HG03565 (cell line): ENCODE measurements around the gene ARFIP1.

Experiments used
- ATAC-seq: cut with Tn5 transposase; IDR thresholded peaks from one replicate; pipeline ENCODE4 v1.9.1; 2021; ENCODE audit warnings: mild to moderate bottlenecking, moderate library complexity; ENCODE audit not compliant: unreplicated experiment

Gene ARFIP1

DNA sequence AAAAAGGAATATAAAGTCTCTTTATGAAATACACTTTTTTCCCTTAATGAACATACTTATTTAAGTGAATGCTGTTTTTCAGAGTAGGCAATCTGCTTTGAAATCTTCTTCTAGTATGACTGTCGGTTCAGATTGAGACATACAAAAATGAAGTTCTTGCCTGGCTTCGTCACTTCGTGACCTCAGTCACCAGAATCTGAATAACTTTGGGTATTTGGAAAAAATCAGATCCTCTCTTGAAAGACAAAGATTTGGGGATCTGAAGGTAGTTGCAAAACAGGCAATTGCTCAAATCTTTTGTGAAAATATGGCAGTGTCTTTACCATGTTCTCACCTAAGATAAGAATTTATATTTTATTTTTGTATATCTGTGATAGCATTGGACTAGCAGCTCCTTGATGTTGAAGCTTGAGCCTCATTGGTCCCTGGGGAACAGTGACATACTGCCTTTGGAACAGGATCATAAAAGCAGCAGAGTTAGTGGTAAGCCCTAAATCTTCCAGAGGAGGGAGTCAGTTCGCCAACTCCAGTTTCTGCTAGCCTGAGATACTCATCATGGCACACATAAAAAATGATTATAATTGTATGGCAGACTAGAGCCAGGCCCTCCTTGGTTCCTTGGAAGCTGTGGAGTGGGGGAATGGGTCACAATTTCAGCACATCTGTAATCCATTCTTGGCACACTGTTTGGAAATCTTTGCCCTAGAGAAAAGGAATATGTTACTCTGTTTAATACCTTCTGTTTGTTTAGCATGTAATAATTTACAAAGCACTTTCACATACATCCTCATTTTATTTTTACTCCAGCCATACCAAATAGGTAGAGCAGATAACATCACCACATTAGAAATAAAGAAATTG lies 5.0 kb downstream of the ARFIP1 start:
- ATAC-seq = no peak

DNA sequence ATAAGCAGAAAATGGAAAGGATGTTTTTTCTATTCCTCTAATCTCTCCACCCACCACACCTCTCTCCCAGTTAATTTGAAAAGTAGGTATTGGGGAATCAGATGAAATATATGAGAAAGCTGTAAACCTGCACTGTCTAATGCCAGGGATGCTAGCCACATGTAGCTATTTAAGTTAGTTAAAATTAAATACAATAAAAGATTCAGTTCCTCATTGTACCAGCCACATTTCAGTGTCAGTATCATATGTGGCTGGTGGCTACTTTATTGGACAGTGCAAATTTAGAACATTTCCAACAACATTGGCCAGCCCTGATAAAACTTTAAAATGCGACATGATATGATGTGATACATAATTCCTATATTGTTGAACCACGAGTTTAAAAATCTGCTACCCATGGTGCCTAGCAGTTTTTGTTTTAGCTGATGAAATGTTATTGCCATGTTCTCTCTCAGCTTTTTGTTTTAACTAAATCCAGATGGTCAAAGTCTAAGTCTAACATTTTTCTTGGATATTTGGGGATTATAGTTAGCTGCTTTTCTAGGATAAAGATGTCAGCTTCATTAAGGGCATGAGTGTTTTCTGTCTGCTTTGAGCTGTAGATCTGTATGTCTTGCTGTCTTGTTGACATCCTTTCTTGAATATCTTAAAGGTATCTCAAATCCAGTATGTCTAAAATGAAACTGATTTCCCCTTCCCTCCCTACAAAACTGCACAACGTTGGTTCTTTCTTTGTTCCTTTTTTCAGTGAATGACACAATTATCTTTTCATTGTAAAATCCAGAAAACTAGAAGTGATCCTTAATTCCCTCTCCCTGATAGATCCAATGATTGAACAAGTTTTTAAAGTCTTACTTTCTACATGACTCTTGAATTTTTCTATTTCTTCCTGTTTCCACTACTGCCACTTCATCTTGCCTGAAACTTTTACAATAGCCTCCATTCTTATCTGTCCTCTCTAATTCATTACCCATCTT lies 6.2 kb downstream of the ARFIP1 start:
- no peak for ATAC-seq

DNA sequence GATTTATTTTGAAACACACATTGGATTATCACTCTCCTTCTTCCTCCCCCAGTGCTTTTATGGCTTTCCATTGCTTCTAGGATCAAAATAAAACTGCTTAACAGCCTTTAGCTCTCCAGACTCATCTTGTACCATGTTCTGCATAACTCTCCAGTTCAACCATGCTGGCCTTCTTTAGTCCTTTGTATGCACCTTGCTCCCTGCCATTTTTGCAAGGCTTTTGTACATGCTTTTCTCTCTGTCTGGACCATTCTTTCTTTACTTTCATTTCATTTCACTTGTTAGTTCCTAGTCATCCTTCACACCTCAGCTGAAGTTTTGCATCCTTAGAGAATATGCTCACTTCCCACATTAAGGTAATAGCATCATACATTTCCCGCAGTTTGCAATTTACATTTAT lies 6.9 kb downstream of the ARFIP1 start:
- ATAC-seq = no peak

- no peak for ATAC-seq
Observed at GRCh38 chr4:152795891-152796290, 16.1 kb downstream of the ARFIP1 start.

GRCh38 chr4:152803541-152803940 lies 23.8 kb downstream of the ARFIP1 start:
- no peak for ATAC-seq

DNA sequence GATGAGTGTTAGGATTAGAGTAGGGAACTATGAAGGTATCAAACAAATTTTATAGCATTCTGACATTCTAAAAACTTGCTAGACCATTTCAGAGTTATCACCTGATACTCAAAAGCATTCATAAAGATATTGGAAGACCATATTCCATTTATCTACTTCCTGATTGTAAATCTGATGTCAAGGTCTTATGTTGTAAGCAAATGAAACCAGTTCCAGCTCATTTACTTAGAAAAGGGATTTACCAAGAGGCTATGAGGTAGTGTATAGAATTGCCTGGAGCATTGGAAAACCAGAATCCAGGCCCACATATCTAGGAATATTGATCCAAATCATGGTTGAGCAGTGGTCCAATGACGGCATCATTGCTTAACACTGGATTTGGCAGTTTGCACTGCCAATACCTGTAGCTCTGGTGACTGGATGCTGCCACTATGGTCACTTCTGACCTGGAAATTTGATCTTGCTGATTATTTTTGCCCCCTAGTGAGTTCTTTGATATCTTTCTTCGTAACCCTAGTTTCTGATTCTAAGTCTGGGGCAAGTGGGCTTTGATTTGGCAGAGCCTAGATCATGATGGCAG lies 25.4 kb downstream of the ARFIP1 start:
- ATAC-seq = no peak

DNA sequence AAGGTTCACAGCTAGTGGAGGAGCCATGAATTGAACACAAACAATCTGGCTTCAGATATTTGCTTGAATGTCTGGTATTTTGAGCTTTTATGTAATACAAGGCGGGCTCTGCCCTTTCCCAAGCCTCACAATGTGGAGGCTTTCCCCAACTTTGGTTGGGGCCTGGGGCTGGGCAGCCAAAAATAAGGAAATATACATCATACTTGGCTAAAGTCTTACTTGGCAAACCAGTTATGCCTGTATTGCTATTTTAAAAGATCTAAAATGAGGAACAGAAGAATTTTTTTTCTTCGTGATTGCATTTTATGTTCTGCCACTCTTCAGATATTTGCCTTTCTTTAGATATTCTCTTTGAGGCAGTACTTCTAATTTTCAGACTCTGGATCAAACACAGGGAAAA lies 26.1 kb downstream of the ARFIP1 start:
- no peak for ATAC-seq

DNA sequence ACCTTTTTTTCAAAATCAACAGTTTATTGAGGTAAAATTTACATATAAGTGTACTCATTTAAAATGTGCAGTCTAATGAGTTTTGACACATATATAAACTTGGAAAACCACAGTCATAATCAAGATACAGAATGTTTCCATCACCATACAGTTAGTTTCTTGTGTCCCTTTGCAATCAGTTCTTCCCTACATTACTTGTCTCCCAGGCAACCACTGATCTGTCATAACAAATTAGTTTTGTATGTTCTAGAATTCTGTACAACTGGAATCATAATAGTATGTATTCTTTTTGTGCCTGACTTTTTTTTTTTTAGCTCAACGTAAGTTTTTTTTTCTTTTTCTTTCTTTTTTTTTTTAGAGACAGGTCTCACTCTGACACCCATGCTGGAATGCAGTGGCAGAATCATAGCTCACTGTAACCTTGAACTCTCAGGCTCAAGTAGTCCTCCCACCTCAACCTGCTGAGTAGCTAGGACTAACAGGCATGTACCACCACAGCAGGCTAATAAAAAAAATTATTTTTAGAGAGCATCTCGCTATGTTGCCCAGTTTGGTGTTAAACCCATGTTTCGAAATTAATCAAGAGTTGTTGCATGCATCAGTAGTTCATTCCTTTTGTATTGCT lies 26.9 kb downstream of the ARFIP1 start:
- ATAC-seq = no peak

DNA sequence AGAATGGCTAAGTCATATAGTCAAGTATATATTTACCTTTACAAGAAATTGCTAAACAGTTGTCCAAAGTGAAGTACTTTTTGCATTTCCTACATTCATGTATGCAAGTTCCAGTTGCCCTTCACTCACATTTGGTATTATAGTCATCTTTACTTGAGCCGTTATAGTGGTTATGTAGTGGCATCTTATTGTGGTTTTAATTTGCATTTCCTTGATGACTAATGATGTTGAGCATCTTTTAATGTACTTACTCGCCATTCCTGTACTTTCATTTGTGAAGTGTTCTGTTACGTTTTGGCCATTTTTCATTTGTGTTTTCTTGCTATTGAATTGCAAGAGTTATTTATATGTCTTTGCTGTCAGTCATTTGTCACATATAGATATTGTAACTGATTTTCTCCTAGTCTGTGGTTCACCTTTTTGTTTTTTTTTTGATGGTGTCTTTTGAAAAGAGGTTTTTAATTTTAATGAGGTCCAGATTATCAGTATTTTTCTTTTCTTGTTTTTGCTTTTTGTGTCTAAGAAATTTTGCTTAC lies 27.6 kb downstream of the ARFIP1 start:
- ATAC-seq = peak; percentile 51

GRCh38 chr4:152808670-152809069 lies 28.9 kb downstream of the ARFIP1 start:
- no peak for ATAC-seq

GRCh38 chr4:152810715-152811287 lies 31.0 kb downstream of the ARFIP1 start:
- no peak for ATAC-seq

DNA sequence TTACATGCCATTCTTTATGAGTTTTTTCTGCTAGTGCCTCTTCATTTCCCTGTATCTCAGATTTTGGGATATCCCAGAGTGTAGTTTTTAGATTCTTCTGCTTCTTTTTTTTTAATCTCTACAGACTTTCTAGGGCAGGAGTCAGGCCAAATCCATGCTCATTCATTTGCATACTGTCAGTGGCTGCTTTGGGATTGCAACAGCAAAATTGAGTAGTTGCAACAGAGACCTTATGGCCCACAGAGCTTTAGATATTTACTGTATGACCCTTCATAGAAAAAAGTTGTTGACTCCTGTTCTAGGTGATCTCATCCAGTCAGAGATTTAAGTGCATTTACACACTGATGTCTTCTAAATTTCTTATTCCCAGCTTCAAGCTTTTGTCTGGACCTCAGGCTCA lies 35.3 kb downstream of the ARFIP1 start:
- ATAC-seq = no peak

- no peak for ATAC-seq
Observed at GRCh38 chr4:152817331-152817730, 37.6 kb downstream of the ARFIP1 start.

DNA sequence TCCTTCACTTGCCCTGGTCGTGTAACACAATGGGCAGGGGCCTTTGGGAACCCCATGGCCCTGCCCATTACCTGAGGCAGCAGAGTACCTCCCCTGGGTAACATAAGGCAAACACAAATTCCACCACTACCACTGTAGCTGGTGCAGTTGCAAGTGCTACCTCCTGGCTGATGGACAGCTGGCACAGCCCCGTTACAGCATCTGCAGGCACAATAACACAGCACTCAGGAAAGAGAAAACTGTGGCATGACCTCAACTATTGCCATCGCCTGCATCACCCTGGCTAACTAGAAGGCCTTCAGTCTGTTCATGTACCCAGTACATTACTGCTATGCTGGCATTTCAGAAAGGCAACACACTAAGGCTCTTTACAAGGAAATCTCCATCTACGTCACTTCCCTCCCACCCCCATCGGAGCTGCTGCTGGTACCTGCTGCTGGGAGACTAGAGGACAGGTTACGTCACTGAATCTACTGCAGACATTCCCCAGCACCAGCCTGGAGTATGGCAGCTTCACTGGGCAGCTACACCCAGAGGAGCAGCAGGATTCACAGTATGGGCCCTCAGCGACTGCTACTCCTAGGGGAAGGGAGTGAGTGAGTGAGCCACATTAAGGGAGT lies 39.4 kb downstream of the ARFIP1 start:
- no peak for ATAC-seq

- no peak for ATAC-seq
Observed at GRCh38 chr4:152820073-152820472, 40.3 kb downstream of the ARFIP1 start.

- ATAC-seq = no peak
Observed at GRCh38 chr4:152822323-152822722, 42.6 kb downstream of the ARFIP1 start.

GRCh38 chr4:152824561-152824960 lies 44.8 kb downstream of the ARFIP1 start:
- no peak for ATAC-seq

DNA sequence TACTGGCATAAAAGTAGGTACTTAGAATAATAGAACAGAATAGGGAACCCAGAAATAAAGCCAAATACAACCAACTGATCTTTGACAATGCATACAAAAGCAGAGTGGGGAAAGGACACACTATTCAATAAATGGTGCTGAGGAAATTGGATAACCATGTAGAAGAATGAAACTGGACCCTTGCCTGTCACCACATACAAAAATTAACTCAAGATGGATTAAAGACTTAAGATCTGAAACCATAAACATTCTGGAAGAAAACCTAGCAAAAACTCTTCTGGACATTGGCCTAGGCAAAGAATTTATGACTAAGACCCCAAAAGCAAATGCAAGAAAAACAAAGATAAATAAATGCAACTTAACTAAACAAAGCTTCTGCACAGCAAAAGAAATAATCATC lies 45.6 kb downstream of the ARFIP1 start:
- no peak for ATAC-seq

- no peak for ATAC-seq
Observed at GRCh38 chr4:152828122-152828521, 48.4 kb downstream of the ARFIP1 start.

GRCh38 chr4:152831416-152831815 lies 51.7 kb downstream of the ARFIP1 start:
- no peak for ATAC-seq
